ENCODE data around the gene NGB. TPM values are rescaled to one million over a fixed set of nuclear protein-coding genes. Genes with fewer than 3 reads are reported as not detected.

The NGB gene
- total and polyA plus RNA-seq, 2 donors (not counting 3 experiments of a cell fraction or from before 2014, with no cell fraction given), result not detected

GRCh38 chr14:77276959-77277358 lies 6.0 kb upstream of the NGB start:
- CTCF ChIA-PET, result interaction anchor here (1.7 kb wide), 1 partner anchor 39 kb away, joined by 6 read pairs; no protein-coding TSS in a partner anchor
- H3K9ac ChIP-seq (replicated peaks; ENCODE audit: extremely low read depth, insufficient read depth, low read length), result no peak overlapping the region
- H3K27me3 ChIP-seq (ENCODE audit: control insufficient read depth in 2 of 2, insufficient read depth in 2 of 2, low read length in 2 of 2), result peaks cover 0 to 3% of the 10 kb centered on the region in 2 experiments
- H3K27ac ChIP-seq (ENCODE audit: insufficient read depth, low read depth, low read length), result no peak overlapping the region
- H3K79me2 ChIP-seq (ENCODE audit: control insufficient read depth, insufficient read depth, low read length), result no peaks in the 10 kb centered on the region
- dilution Hi-C loops (cut with MboI; ENCODE audit: extremely low pct_ligation_motif_present, low sequenced_read_pairs), result no loop called here
- no peaks in the 10 kb centered on the region for H3K9me3 ChIP-seq (replicated peaks; ENCODE audit: control insufficient read depth, insufficient read depth, low read length)
- H4K20me1 ChIP-seq (replicated peaks; ENCODE audit: control insufficient read depth, extremely low read depth, insufficient read depth, low read length), result no peaks in the 10 kb centered on the region
- POLR2A ChIA-PET, result no interaction called here
- DNase-seq (ENCODE audit: low read depth, low spot score), result no peak
- no peaks in the 10 kb centered on the region for H3K9me1 ChIP-seq (replicated peaks; ENCODE audit: control insufficient read depth, extremely low read depth, insufficient read depth, low read length)
- H3K4me3 ChIP-seq (replicated peaks in 1 of 3; ENCODE audit: insufficient read depth in 1 of 3, low read depth in 1 of 3, low read length in 3 of 3), result no peak overlapping the region
- no peak overlapping the region for H2AFZ ChIP-seq (ENCODE audit: low read depth, low read length)
- TF ChIP-seq EZH2 (IDR thresholded peaks at IDR 0.05; ENCODE audit: borderline replicate concordance, low read depth, low read length, severe bottlenecking) (no peak), CTCF (IDR thresholded peaks at IDR 0.05; ENCODE audit: extremely low read depth in 1 of 2, insufficient read depth in 1 of 2, low read depth in 1 of 2, low read length in 2 of 2) (no peak), MYC (IDR thresholded peaks at IDR 0.05; ENCODE audit: low read depth, low read length) (no peak), POLR2A (IDR thresholded peaks at IDR 0.05; ENCODE audit: low read depth, low read length) (no peak), MAX (IDR thresholded peaks at IDR 0.05; ENCODE audit: insufficient read depth, insufficient read length) (no peak), FOS (IDR thresholded peaks at IDR 0.05; ENCODE audit: borderline replicate concordance, insufficient read depth, low read length) (no peak), JUN (IDR thresholded peaks at IDR 0.05; ENCODE audit: borderline replicate concordance, insufficient read depth, insufficient read length, low read depth) (no peak), POLR2AphosphoS5 (IDR thresholded peaks at IDR 0.05; ENCODE audit: insufficient read depth, low read depth, low read length) (no peak), GATA2 (IDR thresholded peaks at IDR 0.05; ENCODE audit: insufficient read depth, insufficient read length, low read depth, low read length) (no peak)
- H3K4me1 ChIP-seq (ENCODE audit: control insufficient read depth, extremely low read depth, insufficient read depth, low read length), result no peaks in the 10 kb centered on the region
- intact Hi-C loops (cut with micrococcal nuclease), result no loop called here
- no peak overlapping the region for H3K4me2 ChIP-seq (ENCODE audit: insufficient read depth, low read length)
- FAIRE-seq, result no peak
- BruUV-seq (replicated peaks), result no TSS peak
- peaks cover 4 to 7% of the 10 kb centered on the region in 2 experiments for H3K36me3 ChIP-seq (ENCODE audit: control insufficient read depth in 2 of 2, extremely low read depth in 1 of 2, insufficient read depth in 2 of 2, low read length in 2 of 2)
